Endothelial cell of umbilical vein (primary cell): ENCODE results near the gene SAGE1. TPM values are rescaled to one million over a fixed set of nuclear protein-coding genes. Genes with fewer than 3 reads are reported as not detected.

Source experiments
- BruUV-seq: library from RNA; stranded (reverse); fragments of 400-500 nt; replicated peaks from 2 replicates; lab custom pipeline; 2021; lab: Mats Ljungman, UMichigan
- CTCF ChIA-PET: fragments of 300-600, 350-600 bp; sonication (Branson Sonifier 250); formaldehyde crosslinking; loops from one replicate; lab custom pipeline; 2021; ENCODE audit warnings: antibody characterized with exemption, inconsistent platforms; lab: Charles Lee
- POLR2A ChIA-PET: fragments of 300-600, 350-600 bp; sonication (Branson Sonifier 250); formaldehyde crosslinking; loops from one replicate; lab custom pipeline; 2021; ENCODE audit warnings: antibody characterized with exemption, inconsistent platforms; lab: Charles Lee
- DNase-seq: peaks from one replicate; pipeline ENCODE4 v3.0.0-alpha.2; 2011; ENCODE audit warnings: low read depth, low spot score
- FAIRE-seq: peaks from 2 replicates; lab custom pipeline; 2011; peaks lifted over from hg19 to GRCh38; lab: Jason Lieb, UNC
- H2AFZ ChIP-seq: 2 replicates; pipeline ENCODE4 v1.6.0; 2012; ENCODE audit warnings: low read depth, low read length, control low read depth, inconsistent platforms
- H3K27ac ChIP-seq: 2 replicates; pipeline ENCODE4 v1.5.1; 2011; ENCODE audit warnings: low read depth, mild to moderate bottlenecking, control low read depth, low read length, moderate library complexity; ENCODE audit not compliant: insufficient read depth
- H3K27me3 ChIP-seq, 2 experiments: 2 replicates each; pipeline versions ENCODE4 v1.6.0 to v1.6.1; 2011; ENCODE audit warnings: low read length in 2 of 2, mixed read lengths in 1 of 2; ENCODE audit not compliant: control insufficient read depth in 2 of 2, insufficient read depth in 2 of 2
- H3K36me3 ChIP-seq, 2 experiments: 2 replicates in 1 of 2; 3 replicates in 1 of 2; pipeline ENCODE4 v1.5.1; 2011; ENCODE audit warnings: low read length in 2 of 2, mild to moderate bottlenecking in 1 of 2, moderate library complexity in 1 of 2; ENCODE audit not compliant: control insufficient read depth in 2 of 2, insufficient read depth in 2 of 2; ENCODE audit errors: extremely low read depth in 1 of 2
- H3K4me1 ChIP-seq: 3 replicates; pipeline ENCODE4 v1.5.1; 2011; ENCODE audit warnings: mild to moderate bottlenecking, low read length; ENCODE audit not compliant: control insufficient read depth, insufficient read depth; ENCODE audit errors: extremely low read depth
- H3K4me2 ChIP-seq: 2 replicates; pipeline ENCODE4 v1.6.1; 2011; ENCODE audit warnings: low read length, control low read depth, mixed read lengths; ENCODE audit not compliant: insufficient read depth
- H3K4me3 ChIP-seq, 3 experiments: fragments of 200-600 bp in 1 of 3; sonication (generic), shearing (Covaris generic) in 1 of 3; replicated peaks in 1 of 3; 2 replicates each; pipeline ENCODE4 v1.5.1; 2011 to 2016; ENCODE audit warnings: control low read depth in 3 of 3, low read length in 3 of 3, mild to moderate bottlenecking in 2 of 3, inconsistent platforms in 1 of 3, low read depth in 1 of 3, moderate library complexity in 1 of 3; ENCODE audit not compliant: insufficient read depth in 1 of 3
- H3K79me2 ChIP-seq: 2 replicates; pipeline ENCODE4 v1.6.0; 2012; ENCODE audit warnings: low read length, inconsistent platforms; ENCODE audit not compliant: control insufficient read depth, insufficient read depth
- H3K9ac ChIP-seq: replicated peaks from 2 replicates; pipeline ENCODE3; 2011; ENCODE audit warnings: low read length, control low read depth; ENCODE audit not compliant: insufficient read depth; ENCODE audit errors: extremely low read depth
- H3K9me1 ChIP-seq: replicated peaks from 3 replicates; pipeline ENCODE4 v1.6.0; 2011; ENCODE audit warnings: mild to moderate bottlenecking, low read length; ENCODE audit not compliant: control insufficient read depth, insufficient read depth; ENCODE audit errors: extremely low read depth
- H3K9me3 ChIP-seq: replicated peaks from 2 replicates; pipeline ENCODE4 v1.5.1; 2012; ENCODE audit warnings: low read length, inconsistent platforms; ENCODE audit not compliant: control insufficient read depth, insufficient read depth
- H4K20me1 ChIP-seq: replicated peaks from 2 replicates; pipeline ENCODE3; 2011; ENCODE audit warnings: mild to moderate bottlenecking, low read length; ENCODE audit not compliant: control insufficient read depth, insufficient read depth; ENCODE audit errors: extremely low read depth
- EZH2 ChIP-seq: IDR thresholded peaks from 2 replicates; pipeline ENCODE4 v1.6.1; 2012; ENCODE audit warnings: borderline replicate concordance, low read depth, mild to moderate bottlenecking, moderate library complexity, low read length, inconsistent platforms; ENCODE audit not compliant: severe bottlenecking
- FOS ChIP-seq: IDR thresholded peaks from 2 replicates; pipeline ENCODE4 v1.6.1; 2011; ENCODE audit warnings: mild to moderate bottlenecking, low read length, moderate library complexity, borderline replicate concordance; ENCODE audit not compliant: insufficient read depth
- GATA2 ChIP-seq: IDR thresholded peaks from 2 replicates; pipeline ENCODE4 v1.7.0; 2011; ENCODE audit warnings: low read depth, mild to moderate bottlenecking, moderate library complexity, mixed read lengths, low read length; ENCODE audit not compliant: insufficient read length, insufficient read depth
- JUN ChIP-seq: IDR thresholded peaks from 2 replicates; pipeline ENCODE4 v1.6.1; 2011; ENCODE audit warnings: borderline replicate concordance, low read depth; ENCODE audit not compliant: insufficient read length, insufficient read depth
- MYC ChIP-seq: IDR thresholded peaks from one replicate; pipeline ENCODE4 v1.6.1; 2011; ENCODE audit warnings: mild to moderate bottlenecking, low read depth, low read length
- POLR2A ChIP-seq: IDR thresholded peaks from 2 replicates; pipeline ENCODE4 v1.6.1; 2012; ENCODE audit warnings: low read depth, mild to moderate bottlenecking, control low read depth, low read length
- POLR2AphosphoS5 ChIP-seq: IDR thresholded peaks from 2 replicates; pipeline ENCODE4 v1.6.1; 2012; ENCODE audit warnings: low read depth, mild to moderate bottlenecking, control low read depth, low read length, moderate library complexity; ENCODE audit not compliant: insufficient read depth
- dilution Hi-C: fragments of 300-500 bp; cut with MboI; formaldehyde crosslinking; loops from one replicate; pipeline ENCODE4 v1.15.0; 2019; ENCODE audit warnings: low sequenced_read_pairs; ENCODE audit not compliant: extremely low pct_ligation_motif_present
- intact Hi-C: fragments of 100-400 bp; cut with micrococcal nuclease; formaldehyde crosslinking; loops from one replicate; pipeline ENCODE4 v1.10.0; 2022
- polyA plus RNA-seq, 4 experiments: library from polyadenylated mRNA; depleted of rRNA in 3 of 4; stranded (reverse) in 3 of 4; unstranded in 1 of 4; fragments of >200 nt; gene quantifications; 2 replicates each; pipeline versions ENCODE4 v1.2.1 to v1.2.3, GENCODE V29; 2011 to 2012; ENCODE audit warnings: missing spikeins in 1 of 4
- total RNA-seq: library from RNA; stranded (reverse); gene quantifications from 2 replicates; pipeline ENCODE4 v1.2.3, GENCODE V29; 2021
- TF ChIP-seq, protein P1 (sequence below), 2 donors: IDR thresholded peaks; 1 replicate in 1 of 2; 2 replicates in 1 of 2; pipeline ENCODE4 v1.5.1; 2011; ENCODE audit warnings: low read length in 2 of 2, mild to moderate bottlenecking in 2 of 2, moderate library complexity in 2 of 2, control low read depth in 1 of 2, inconsistent platforms in 1 of 2, low read depth in 1 of 2; ENCODE audit not compliant: insufficient read depth in 1 of 2; ENCODE audit errors: extremely low read depth in 1 of 2
- TF ChIP-seq, protein P2 (sequence below): IDR thresholded peaks from 2 replicates; pipeline ENCODE4 v1.6.1; 2011; ENCODE audit not compliant: insufficient read depth, insufficient read length

The SAGE1 gene
- total and polyA plus RNA-seq, 2 donors (not counting 3 experiments of a cell fraction or from before 2014, with no cell fraction given) = not detected

DNA sequence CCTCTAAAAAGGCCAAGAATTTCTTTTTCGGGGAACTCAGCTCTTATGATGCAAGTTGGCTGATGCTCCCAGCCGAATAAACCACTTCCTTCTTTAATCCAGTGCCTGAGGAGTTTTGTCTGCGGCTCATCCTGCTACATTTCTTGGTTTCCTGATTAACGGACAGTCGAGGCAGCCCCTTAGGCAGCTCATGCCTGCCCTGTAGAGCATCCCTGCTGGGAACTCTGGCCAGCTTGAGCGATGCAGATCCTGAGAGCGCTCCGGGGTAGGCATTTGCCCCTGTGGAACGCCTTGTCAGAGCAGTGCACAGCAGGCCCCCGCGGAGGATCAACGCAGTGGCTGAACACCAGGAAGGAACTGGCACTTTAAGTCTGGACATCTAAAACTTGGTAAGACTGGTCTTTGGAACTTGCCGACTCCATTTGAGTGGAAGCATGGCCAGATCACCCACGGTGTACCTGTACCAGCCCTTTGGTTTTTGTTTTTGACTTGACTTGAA is 3.4 kb upstream of the SAGE1 start:
- no peak overlapping the region for H3K9ac ChIP-seq
- FAIRE-seq = no peak
- H4K20me1 ChIP-seq = no peaks in the 10 kb centered on the region
- POLR2A ChIA-PET = no interaction called here
- no peaks in the 10 kb centered on the region for H3K36me3 ChIP-seq
- H2AFZ ChIP-seq = no peak overlapping the region
- no peak overlapping the region for H3K4me3 ChIP-seq
- DNase-seq = no peak
- no peaks in the 10 kb centered on the region for H3K9me1 ChIP-seq
- TF ChIP-seq JUN (no peak), MYC (no peak), FOS (no peak), POLR2AphosphoS5 (no peak), EZH2 (no peak), GATA2 (no peak), POLR2A (no peak)
- TF ChIP-seq, protein P1, sequence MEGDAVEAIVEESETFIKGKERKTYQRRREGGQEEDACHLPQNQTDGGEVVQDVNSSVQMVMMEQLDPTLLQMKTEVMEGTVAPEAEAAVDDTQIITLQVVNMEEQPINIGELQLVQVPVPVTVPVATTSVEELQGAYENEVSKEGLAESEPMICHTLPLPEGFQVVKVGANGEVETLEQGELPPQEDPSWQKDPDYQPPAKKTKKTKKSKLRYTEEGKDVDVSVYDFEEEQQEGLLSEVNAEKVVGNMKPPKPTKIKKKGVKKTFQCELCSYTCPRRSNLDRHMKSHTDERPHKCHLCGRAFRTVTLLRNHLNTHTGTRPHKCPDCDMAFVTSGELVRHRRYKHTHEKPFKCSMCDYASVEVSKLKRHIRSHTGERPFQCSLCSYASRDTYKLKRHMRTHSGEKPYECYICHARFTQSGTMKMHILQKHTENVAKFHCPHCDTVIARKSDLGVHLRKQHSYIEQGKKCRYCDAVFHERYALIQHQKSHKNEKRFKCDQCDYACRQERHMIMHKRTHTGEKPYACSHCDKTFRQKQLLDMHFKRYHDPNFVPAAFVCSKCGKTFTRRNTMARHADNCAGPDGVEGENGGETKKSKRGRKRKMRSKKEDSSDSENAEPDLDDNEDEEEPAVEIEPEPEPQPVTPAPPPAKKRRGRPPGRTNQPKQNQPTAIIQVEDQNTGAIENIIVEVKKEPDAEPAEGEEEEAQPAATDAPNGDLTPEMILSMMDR (IDR thresholded peaks at IDR 0.05; ENCODE audit: extremely low read depth in 1 of 2, insufficient read depth in 1 of 2, low read depth in 1 of 2, low read length in 2 of 2) = no peak
- TF ChIP-seq, protein P2, sequence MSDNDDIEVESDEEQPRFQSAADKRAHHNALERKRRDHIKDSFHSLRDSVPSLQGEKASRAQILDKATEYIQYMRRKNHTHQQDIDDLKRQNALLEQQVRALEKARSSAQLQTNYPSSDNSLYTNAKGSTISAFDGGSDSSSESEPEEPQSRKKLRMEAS = no peak
- H3K79me2 ChIP-seq = no peaks in the 10 kb centered on the region
- no peaks in the 10 kb centered on the region for H3K4me1 ChIP-seq
- H3K4me2 ChIP-seq = no peak overlapping the region
- intact Hi-C loops = no loop called here
- no TSS peak for BruUV-seq
- dilution Hi-C loops = no loop called here
- H3K9me3 ChIP-seq = no peaks in the 10 kb centered on the region
- H3K27me3 ChIP-seq = no peaks in the 10 kb centered on the region
- H3K27ac ChIP-seq = no peak overlapping the region
- CTCF ChIA-PET = no interaction called here
